ENCODE results near the gene GRAP2.

Gene GRAP2

GRCh38 chr22:40002935-40003715 lies 102.2 kb downstream of the GRAP2 start:
- no peaks in the 10 kb centered on the region for H3K9me3 ChIP-seq (replicated peaks; ENCODE audit: low read length)
- no peak overlapping the region for H3K4me3 ChIP-seq (ENCODE audit: low read length)
- no peak overlapping the region for H3K9ac ChIP-seq (ENCODE audit: low read depth, low read length)
- H3K27me3 ChIP-seq (ENCODE audit: control insufficient read depth, insufficient read depth, low read length) = peaks cover 44% of the 10 kb centered on the region
- H3K4me2 ChIP-seq (ENCODE audit: low read length) = no peak overlapping the region
- H3K4me1 ChIP-seq (ENCODE audit: control insufficient read depth, insufficient read depth, low read length) = no peaks in the 10 kb centered on the region
- H3K36me3 ChIP-seq (ENCODE audit: insufficient read depth, low read length) = no peaks in the 10 kb centered on the region

GRCh38 chr22:40004836-40005235 lies 104.0 kb downstream of the GRAP2 start:
- H3K4me3 ChIP-seq (ENCODE audit: low read length) = no peak overlapping the region
- H3K27me3 ChIP-seq (ENCODE audit: control insufficient read depth, insufficient read depth, low read length) = peaks cover 56% of the 10 kb centered on the region
- no peak overlapping the region for H3K4me2 ChIP-seq (ENCODE audit: low read length)
- H3K9me3 ChIP-seq (replicated peaks; ENCODE audit: low read length) = no peaks in the 10 kb centered on the region
- H3K9ac ChIP-seq (ENCODE audit: low read depth, low read length) = no peak overlapping the region
- H3K36me3 ChIP-seq (ENCODE audit: insufficient read depth, low read length) = no peaks in the 10 kb centered on the region
- no peaks in the 10 kb centered on the region for H3K4me1 ChIP-seq (ENCODE audit: control insufficient read depth, insufficient read depth, low read length)

GRCh38 chr22:40006641-40007040 lies 105.8 kb downstream of the GRAP2 start:
- Histone ChIP-seq H3K4me2 (ENCODE audit: low read length) (no peak overlapping the region), H3K4me1 (ENCODE audit: control insufficient read depth, insufficient read depth, low read length) (no peaks in the 10 kb centered on the region), H3K9me3 (replicated peaks; ENCODE audit: low read length) (no peaks in the 10 kb centered on the region), H3K4me3 (ENCODE audit: low read length) (no peak overlapping the region), H3K9ac (ENCODE audit: low read depth, low read length) (no peak overlapping the region), H3K27me3 (ENCODE audit: control insufficient read depth, insufficient read depth, low read length) (peaks cover 62% of the 10 kb centered on the region), H3K36me3 (ENCODE audit: insufficient read depth, low read length) (no peaks in the 10 kb centered on the region)

GRCh38 chr22:40007853-40008710 lies 107.2 kb downstream of the GRAP2 start:
- no peak overlapping the region for H3K4me2 ChIP-seq (ENCODE audit: low read length)
- H3K9me3 ChIP-seq (replicated peaks; ENCODE audit: low read length) = no peaks in the 10 kb centered on the region
- no peak overlapping the region for H3K9ac ChIP-seq (ENCODE audit: low read depth, low read length)
- H3K27me3 ChIP-seq (ENCODE audit: control insufficient read depth, insufficient read depth, low read length) = peaks cover 58% of the 10 kb centered on the region
- no peaks in the 10 kb centered on the region for H3K36me3 ChIP-seq (ENCODE audit: insufficient read depth, low read length)
- no peaks in the 10 kb centered on the region for H3K4me1 ChIP-seq (ENCODE audit: control insufficient read depth, insufficient read depth, low read length)
- H3K4me3 ChIP-seq (ENCODE audit: low read length) = no peak overlapping the region

- Histone ChIP-seq H3K36me3 (ENCODE audit: insufficient read depth, low read length) (no peaks in the 10 kb centered on the region), H3K9ac (ENCODE audit: low read depth, low read length) (no peak overlapping the region), H3K4me1 (ENCODE audit: control insufficient read depth, insufficient read depth, low read length) (no peaks in the 10 kb centered on the region), H3K9me3 (replicated peaks; ENCODE audit: low read length) (no peaks in the 10 kb centered on the region), H3K4me3 (ENCODE audit: low read length) (no peak overlapping the region), H3K27me3 (ENCODE audit: control insufficient read depth, insufficient read depth, low read length) (peaks cover 60% of the 10 kb centered on the region), H3K4me2 (ENCODE audit: low read length) (no peak overlapping the region)
Measured at GRCh38 chr22:40008726-40009291, 107.9 kb downstream of the GRAP2 start.

GRCh38 chr22:40009292-40009774 lies 108.4 kb downstream of the GRAP2 start:
- Histone ChIP-seq H3K4me2 (ENCODE audit: low read length) (no peak overlapping the region), H3K9me3 (replicated peaks; ENCODE audit: low read length) (no peaks in the 10 kb centered on the region), H3K9ac (ENCODE audit: low read depth, low read length) (no peak overlapping the region), H3K4me1 (ENCODE audit: control insufficient read depth, insufficient read depth, low read length) (no peaks in the 10 kb centered on the region), H3K27me3 (ENCODE audit: control insufficient read depth, insufficient read depth, low read length) (peaks cover 60% of the 10 kb centered on the region), H3K4me3 (ENCODE audit: low read length) (no peak overlapping the region), H3K36me3 (ENCODE audit: insufficient read depth, low read length) (no peaks in the 10 kb centered on the region)

GRCh38 chr22:40009951-40010671 lies 109.2 kb downstream of the GRAP2 start:
- Histone ChIP-seq H3K4me1 (ENCODE audit: control insufficient read depth, insufficient read depth, low read length) (no peaks in the 10 kb centered on the region), H3K4me2 (ENCODE audit: low read length) (no peak overlapping the region), H3K9ac (ENCODE audit: low read depth, low read length) (no peak overlapping the region), H3K4me3 (ENCODE audit: low read length) (no peak overlapping the region), H3K36me3 (ENCODE audit: insufficient read depth, low read length) (no peaks in the 10 kb centered on the region), H3K9me3 (replicated peaks; ENCODE audit: low read length) (no peaks in the 10 kb centered on the region), H3K27me3 (ENCODE audit: control insufficient read depth, insufficient read depth, low read length) (peaks cover 55% of the 10 kb centered on the region)

GRCh38 chr22:40010746-40011145 lies 109.9 kb downstream of the GRAP2 start:
- Histone ChIP-seq H3K4me1 (ENCODE audit: control insufficient read depth, insufficient read depth, low read length) (no peaks in the 10 kb centered on the region), H3K4me3 (ENCODE audit: low read length) (no peak overlapping the region), H3K9me3 (replicated peaks; ENCODE audit: low read length) (no peaks in the 10 kb centered on the region), H3K36me3 (ENCODE audit: insufficient read depth, low read length) (no peaks in the 10 kb centered on the region), H3K27me3 (ENCODE audit: control insufficient read depth, insufficient read depth, low read length) (peaks cover 53% of the 10 kb centered on the region), H3K4me2 (ENCODE audit: low read length) (no peak overlapping the region), H3K9ac (ENCODE audit: low read depth, low read length) (no peak overlapping the region)

GRCh38 chr22:40014667-40015248 lies 113.9 kb downstream of the GRAP2 start:
- Histone ChIP-seq H3K4me1 (ENCODE audit: control insufficient read depth, insufficient read depth, low read length) (no peaks in the 10 kb centered on the region), H3K4me2 (ENCODE audit: low read length) (no peak overlapping the region), H3K9me3 (replicated peaks; ENCODE audit: low read length) (no peaks in the 10 kb centered on the region), H3K27me3 (ENCODE audit: control insufficient read depth, insufficient read depth, low read length) (peaks cover 30% of the 10 kb centered on the region), H3K4me3 (ENCODE audit: low read length) (no peak overlapping the region), H3K36me3 (ENCODE audit: insufficient read depth, low read length) (no peaks in the 10 kb centered on the region), H3K9ac (ENCODE audit: low read depth, low read length) (no peak overlapping the region)

GRCh38 chr22:40015358-40015976 lies 114.6 kb downstream of the GRAP2 start:
- Histone ChIP-seq H3K4me2 (ENCODE audit: low read length) (no peak overlapping the region), H3K9ac (ENCODE audit: low read depth, low read length) (no peak overlapping the region), H3K36me3 (ENCODE audit: insufficient read depth, low read length) (no peaks in the 10 kb centered on the region), H3K4me3 (ENCODE audit: low read length) (no peak overlapping the region), H3K4me1 (ENCODE audit: control insufficient read depth, insufficient read depth, low read length) (no peaks in the 10 kb centered on the region), H3K27me3 (ENCODE audit: control insufficient read depth, insufficient read depth, low read length) (peaks cover 23% of the 10 kb centered on the region), H3K9me3 (replicated peaks; ENCODE audit: low read length) (no peaks in the 10 kb centered on the region)

All from skeletal muscle satellite cell (primary cell).